ENCODE results near the gene SCGB1A1.

DNA sequence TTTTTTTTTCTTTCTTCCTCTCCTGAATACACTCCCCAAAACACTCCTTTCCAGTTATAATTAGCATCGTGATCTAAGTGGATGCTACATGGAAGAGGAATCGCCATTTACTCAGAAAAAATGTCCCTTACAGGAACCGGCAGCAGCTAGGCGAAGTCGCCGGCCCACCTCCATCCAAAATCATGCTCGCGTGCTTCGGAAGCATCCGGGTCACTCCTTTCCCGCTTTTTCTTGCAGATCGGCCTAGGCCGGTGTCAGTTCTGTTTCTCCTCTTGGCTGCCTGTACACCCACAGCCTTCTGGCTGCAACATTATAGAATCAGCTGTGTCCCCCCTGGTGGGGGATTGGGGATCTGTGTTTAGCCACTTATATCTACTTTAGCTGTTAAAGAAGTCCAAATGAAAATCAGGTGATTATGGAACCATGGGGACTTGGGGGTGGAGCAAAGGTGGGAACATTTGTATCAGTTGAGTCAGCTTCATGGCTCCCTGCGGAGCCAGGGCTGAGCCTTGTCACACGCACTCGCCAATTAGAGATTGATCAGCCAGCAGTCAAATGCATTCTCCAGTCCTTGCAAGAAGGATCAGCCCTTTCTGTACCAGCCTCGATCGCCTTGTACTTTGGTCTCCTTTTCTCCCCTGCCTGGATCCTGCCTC is 45.2 kb upstream of the SCGB1A1 start:
- TF ChIP-seq EZH2phosphoT487 (IDR thresholded peaks at IDR 0.05): no peak
- TF ChIP-seq, protein P1, sequence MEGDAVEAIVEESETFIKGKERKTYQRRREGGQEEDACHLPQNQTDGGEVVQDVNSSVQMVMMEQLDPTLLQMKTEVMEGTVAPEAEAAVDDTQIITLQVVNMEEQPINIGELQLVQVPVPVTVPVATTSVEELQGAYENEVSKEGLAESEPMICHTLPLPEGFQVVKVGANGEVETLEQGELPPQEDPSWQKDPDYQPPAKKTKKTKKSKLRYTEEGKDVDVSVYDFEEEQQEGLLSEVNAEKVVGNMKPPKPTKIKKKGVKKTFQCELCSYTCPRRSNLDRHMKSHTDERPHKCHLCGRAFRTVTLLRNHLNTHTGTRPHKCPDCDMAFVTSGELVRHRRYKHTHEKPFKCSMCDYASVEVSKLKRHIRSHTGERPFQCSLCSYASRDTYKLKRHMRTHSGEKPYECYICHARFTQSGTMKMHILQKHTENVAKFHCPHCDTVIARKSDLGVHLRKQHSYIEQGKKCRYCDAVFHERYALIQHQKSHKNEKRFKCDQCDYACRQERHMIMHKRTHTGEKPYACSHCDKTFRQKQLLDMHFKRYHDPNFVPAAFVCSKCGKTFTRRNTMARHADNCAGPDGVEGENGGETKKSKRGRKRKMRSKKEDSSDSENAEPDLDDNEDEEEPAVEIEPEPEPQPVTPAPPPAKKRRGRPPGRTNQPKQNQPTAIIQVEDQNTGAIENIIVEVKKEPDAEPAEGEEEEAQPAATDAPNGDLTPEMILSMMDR (IDR thresholded peaks at IDR 0.05): no peak
- TF ChIP-seq EZH2 (IDR thresholded peaks at IDR 0.05): no peak
